ENCODE data around the gene PPP2R5C.
A peak's percentile ranks its signal among the peaks of the same experiment; 100 is the strongest.

PPP2R5C gene

GRCh38 chr14:101755591-101756324, 5.8 kb upstream of the PPP2R5C start:
- no peak for DNase-seq

DNA sequence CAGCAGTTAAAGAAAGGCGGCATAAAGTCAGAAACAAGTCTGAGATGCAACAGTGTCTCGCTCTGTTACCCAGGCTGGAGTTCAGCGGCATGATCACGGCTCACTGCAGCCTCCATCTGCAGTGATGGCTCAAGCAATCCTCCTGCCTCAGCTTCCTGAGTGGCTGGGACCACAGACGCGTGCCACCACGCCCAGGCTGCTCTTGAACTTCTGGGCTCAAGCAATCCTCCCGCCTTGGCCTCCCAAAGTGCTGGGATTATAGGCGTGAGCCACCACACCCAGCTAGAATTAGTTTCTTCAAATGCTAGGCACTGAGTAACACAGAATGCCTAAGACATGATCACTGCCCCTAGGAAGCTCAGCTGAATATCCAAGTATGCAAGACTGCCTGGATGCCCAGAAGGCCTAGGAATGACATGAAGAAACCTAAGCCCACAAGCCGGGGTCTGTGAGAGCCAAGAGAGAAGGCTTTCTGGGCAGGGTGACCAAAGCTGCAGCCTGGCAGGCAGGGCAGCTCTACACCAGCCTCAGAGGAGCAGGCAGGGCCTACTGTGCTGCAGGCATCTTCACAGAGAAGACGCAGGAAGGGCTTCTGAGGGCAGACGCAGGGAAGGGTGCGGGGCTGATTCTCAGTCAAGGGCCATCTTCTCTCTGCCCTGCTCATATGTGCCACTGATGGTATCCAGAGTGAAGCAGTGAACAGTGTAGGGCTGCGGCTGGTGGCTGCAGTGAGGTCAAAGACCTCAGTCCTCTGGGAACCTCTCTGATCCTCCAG, 4.3 kb upstream of the PPP2R5C start:
- no peak for DNase-seq

DNA sequence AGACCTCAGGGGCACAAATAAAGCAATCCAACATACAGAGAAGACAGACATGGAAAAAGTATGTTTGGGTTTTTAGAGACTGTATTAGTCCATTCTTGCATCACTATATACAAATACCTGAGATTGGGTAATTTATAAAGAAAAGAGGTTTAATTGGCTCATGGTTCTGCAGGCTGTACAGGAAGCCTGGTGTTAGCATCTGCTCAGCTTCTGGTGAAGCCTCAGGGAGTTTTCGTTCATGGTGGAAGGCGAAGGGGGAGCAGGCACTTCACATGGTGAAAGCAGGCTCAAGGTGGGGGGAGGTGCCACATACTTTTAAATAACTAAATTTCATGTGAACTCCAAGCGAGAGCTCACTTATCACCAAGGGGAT, 3.7 kb upstream of the PPP2R5C start:
- no peak for DNase-seq

- DNase-seq: no peak
Observed at GRCh38 chr14:101758913-101759593, 2.5 kb upstream of the PPP2R5C start.

GRCh38 chr14:101760138-101761011, 1.1 kb upstream of the PPP2R5C start:
- peak; percentile 96 for DNase-seq

DNA sequence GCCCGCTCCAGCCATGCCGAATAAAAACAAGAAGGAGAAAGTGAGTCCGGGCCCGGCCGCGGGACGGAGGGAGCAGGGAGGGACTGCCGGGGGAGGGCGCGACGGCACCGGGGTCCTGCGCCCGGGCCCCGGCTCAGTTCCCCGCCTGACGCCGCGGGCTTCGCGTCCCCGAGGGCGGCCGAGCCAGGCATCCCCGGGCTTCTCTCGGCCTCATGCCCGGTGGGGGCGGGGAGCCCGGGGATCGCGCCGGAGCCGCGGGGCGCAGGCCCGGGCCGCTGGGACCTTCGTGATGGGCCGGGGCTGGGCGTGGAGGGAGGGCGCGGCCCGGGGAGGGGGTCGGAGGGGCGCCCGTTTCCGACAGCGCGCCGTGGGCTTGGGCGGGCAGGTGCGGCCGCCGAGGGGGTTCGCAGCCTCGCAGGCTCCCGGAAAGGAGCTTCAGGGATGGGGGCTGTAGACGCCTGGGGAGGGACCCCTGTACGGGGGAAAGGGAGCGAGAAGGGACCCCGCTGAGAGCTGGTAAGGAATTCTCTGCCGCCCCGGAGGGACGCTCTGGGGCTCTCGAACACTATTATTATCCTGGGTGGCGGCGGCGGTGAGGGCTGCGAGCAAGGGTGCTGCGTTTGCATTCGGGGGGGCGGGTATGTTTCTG, 496 bp downstream of the PPP2R5C start:
- DNase-seq: no peak

DNA sequence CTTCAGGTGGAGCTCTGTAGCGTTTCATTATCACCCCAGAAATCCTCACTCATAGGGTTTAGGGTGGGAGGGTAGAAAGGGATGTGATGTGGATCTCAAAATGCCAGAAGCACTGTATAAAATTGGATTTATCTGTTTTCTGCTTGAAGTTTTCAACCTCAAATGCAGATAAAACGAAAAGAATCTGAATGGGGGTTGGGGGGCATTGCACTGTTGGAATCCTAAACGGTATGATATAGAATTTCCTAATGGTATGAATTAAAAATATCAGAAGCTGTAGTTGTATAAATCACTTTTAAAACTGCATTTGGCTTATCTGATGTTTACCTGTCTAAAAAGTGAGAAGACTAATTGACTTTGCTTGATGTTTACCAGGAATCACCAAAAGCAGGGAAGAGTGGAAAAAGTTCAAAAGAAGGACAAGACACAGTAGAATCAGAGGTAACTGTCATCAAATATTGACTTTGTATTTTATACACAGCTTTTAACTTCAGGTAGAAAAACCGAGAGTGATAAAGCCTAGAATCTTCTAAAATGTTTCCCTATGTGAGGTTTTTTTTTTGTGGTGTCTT, 1.1 kb downstream of the PPP2R5C start:
- DNase-seq: no peak

GRCh38 chr14:101763941-101764709, 2.6 kb downstream of the PPP2R5C start:
- DNase-seq: no peak

DNA sequence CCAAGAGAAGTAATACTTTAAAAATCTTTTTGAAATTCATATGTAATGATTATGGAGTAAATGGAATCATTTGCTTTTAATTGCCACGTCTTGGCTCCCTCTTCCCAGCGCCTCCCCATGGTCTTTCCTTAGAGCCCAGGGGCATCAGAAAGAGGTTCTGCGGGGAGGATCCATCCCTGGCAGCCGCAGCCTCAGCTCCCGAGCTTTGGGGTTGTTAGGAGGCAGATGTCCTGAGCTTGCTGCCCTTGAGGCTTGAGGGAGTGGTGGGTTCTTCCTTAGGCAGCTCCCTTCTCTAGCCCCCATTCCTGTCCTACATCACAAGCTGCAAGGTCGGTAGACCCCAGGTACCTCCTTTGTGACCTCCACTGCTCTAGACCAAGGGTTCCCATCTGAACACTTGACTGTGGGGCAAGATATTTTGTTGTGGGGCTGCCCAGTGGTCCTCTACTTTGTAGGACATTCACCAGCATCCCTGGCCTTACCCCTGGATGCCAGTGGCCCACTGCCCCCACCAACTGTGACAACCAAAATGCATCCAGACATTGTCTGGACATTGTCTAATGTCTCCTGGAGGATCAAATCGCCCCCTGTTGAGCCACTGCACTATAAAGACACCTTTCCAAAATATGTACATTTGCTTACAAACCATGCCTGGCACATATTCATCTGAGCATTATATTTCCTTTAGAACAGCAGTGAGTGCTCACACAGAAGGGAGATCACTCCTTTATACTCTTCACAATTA, 6.3 kb downstream of the PPP2R5C start:
- DNase-seq: no peak

DNA sequence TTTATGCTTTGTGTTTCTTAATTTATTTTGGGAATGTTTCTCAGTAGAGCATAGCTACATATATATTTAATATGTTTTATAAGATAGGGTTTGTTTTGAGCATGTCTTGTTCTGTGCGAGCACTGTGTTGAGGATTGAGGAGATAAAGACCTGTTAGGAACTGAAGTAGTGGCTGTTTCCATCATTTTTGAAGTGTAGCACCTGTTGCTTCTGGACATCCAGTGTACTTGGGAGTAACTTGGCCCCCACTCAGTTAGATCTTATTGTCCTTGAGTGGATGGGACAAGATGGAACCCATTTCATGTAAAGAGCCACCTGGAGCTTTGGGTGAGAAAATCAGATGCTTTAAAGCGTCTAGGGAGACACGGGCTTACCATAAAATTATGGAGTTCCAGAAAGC, 8.7 kb downstream of the PPP2R5C start:
- no peak for DNase-seq

- no peak for DNase-seq
Observed at GRCh38 chr14:101772770-101773169, 11.3 kb downstream of the PPP2R5C start.

GRCh38 chr14:101773378-101773777, 11.9 kb downstream of the PPP2R5C start:
- no peak for DNase-seq

- no peak for DNase-seq
Observed at GRCh38 chr14:101774006-101774795, 12.7 kb downstream of the PPP2R5C start.

DNA sequence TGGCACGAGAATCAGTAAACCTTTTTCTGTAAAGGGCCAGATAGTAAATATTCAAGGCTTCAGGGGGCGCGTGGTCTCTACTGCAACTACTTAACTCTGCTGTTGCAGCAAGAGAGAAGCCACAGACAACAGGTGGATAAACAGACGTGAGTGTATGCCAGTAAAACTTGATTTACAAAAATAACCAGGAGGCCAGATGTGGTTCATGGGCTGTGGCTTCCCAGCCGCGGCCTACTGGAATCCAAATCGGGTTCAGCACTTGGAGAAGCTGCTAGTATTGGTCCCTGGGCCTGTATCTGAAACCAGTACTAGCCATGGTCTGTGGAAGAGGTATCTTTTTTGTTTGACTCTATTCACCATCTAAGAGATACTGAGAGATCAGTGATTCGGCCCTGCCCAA, 13.3 kb downstream of the PPP2R5C start:
- no peak for DNase-seq

- no peak for DNase-seq
Observed at GRCh38 chr14:101775826-101776225, 14.3 kb downstream of the PPP2R5C start.

DNA sequence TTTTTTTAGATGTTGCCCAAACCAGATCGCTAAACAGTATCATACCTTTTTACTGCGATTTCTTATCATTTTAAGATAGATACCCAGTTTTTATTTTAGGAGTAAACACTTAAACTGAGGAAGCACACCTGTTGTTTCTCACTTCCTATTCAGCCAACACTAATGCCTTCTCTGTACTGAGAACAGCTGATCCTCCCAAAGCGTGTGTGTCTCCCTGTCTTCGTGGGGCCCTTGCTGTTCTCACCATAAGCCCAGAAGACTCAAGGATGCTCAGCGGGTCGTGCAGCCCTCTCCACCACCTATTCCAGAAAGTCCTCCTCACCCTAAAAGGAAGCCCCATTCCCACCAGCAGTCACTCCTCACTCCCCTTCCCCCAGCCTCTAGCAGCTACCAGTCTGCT, 14.8 kb downstream of the PPP2R5C start:
- DNase-seq: no peak

- no peak for DNase-seq
Observed at GRCh38 chr14:101780390-101780789, 18.9 kb downstream of the PPP2R5C start.

GRCh38 chr14:101780887-101781239, 19.4 kb downstream of the PPP2R5C start:
- no peak for DNase-seq

- no peak for DNase-seq
Observed at GRCh38 chr14:101781240-101782061, 19.9 kb downstream of the PPP2R5C start.

Data from NCI-H187 treated with DMSO at 0.1 percent for 48 hours (cell line).